HepG2 (cell line): ENCODE measurements around the gene SPATA25. TPM values are rescaled to one million over a fixed set of nuclear protein-coding genes. Genes with fewer than 3 reads are reported as not detected.

Experiments used
- ARID4A ChIP-seq: sonication (generic); formaldehyde crosslinking; IDR thresholded peaks from 2 replicates; pipeline ENCODE4 v1.5.0; 2020; ENCODE audit warnings: mild to moderate bottlenecking, missing genetic modification reagents, borderline replicate concordance
- CBX1 ChIP-seq: IDR thresholded peaks from one replicate; pipeline ENCODE4 v1.6.1; 2016; ENCODE audit warnings: antibody characterized with exemption, low read depth
- KLF11 ChIP-seq: IDR thresholded peaks from 2 replicates; pipeline ENCODE4 v1.6.1; 2016; ENCODE audit warnings: missing compliant biosample characterization
- NFYB ChIP-seq: sonication (generic); formaldehyde crosslinking; IDR thresholded peaks from 2 replicates; pipeline ENCODE4 v1.4.0; 2020; ENCODE audit warnings: missing genetic modification reagents
- PHF8 ChIP-seq: sonication (generic); formaldehyde crosslinking; IDR thresholded peaks from 2 replicates; pipeline ENCODE4 v1.5.0; 2020; ENCODE audit warnings: missing genetic modification reagents
- RARA ChIP-seq: IDR thresholded peaks from 2 replicates; pipeline ENCODE4 v1.6.1; 2016; ENCODE audit warnings: missing genetic modification reagents, missing compliant biosample characterization
- RBM39 ChIP-seq: fragments of 200-400 bp; formaldehyde crosslinking; IDR thresholded peaks from one replicate; pipeline ENCODE4 v1.6.1; 2018; ENCODE audit warnings: antibody characterized with exemption, mild to moderate bottlenecking, low read depth, low read length; ENCODE audit not compliant: poor library complexity, severe bottlenecking
- RXRA ChIP-seq: sonication (generic); formaldehyde crosslinking; IDR thresholded peaks from 2 replicates; pipeline ENCODE4 v1.5.1; 2020; ENCODE audit warnings: missing genetic modification reagents
- SMARCE1 ChIP-seq: fragments of 450-650 bp; IDR thresholded peaks from 2 replicates; pipeline ENCODE4 v1.6.1; 2017; ENCODE audit warnings: borderline replicate concordance
- U2AF1 ChIP-seq: fragments of 200-400 bp; formaldehyde crosslinking; optimal IDR thresholded peaks from 2 replicates; pipeline ENCODE3; 2017; ENCODE audit warnings: mild to moderate bottlenecking, low read depth, low read length
- ZBTB33 ChIP-seq: sonication (generic); formaldehyde crosslinking; IDR thresholded peaks from 2 replicates; pipeline ENCODE4 v1.4.0; 2020; ENCODE audit warnings: missing genetic modification reagents
- ZFAT ChIP-seq: sonication (generic); formaldehyde crosslinking; conservative IDR thresholded peaks from 2 replicates; pipeline ENCODE4 v1.8.1; 2023; ENCODE audit warnings: missing genetic modification reagents, inconsistent platforms
- ZFP36 ChIP-seq: fragments of 150-350 bp; IDR thresholded peaks from 2 replicates; pipeline ENCODE4 v1.6.1; 2018; ENCODE audit warnings: borderline replicate concordance, low read length, low read depth; ENCODE audit not compliant: partially characterized antibody
- ZFY ChIP-seq: sonication (generic); formaldehyde crosslinking; IDR thresholded peaks from 2 replicates; pipeline ENCODE4 v1.4.0; 2020; ENCODE audit warnings: missing genetic modification reagents
- ZMYM2 ChIP-seq: sonication (generic); formaldehyde crosslinking; IDR thresholded peaks from 2 replicates; pipeline ENCODE4 v1.8.0; 2022; ENCODE audit warnings: mild to moderate bottlenecking, missing genetic modification reagents
- ZNF160 ChIP-seq: sonication (generic); formaldehyde crosslinking; IDR thresholded peaks from 2 replicates; pipeline ENCODE4 v1.8.0; 2022; ENCODE audit warnings: mild to moderate bottlenecking, inconsistent platforms, missing genetic modification reagents
- ZNF18 ChIP-seq: sonication (generic); formaldehyde crosslinking; IDR thresholded peaks from 2 replicates; pipeline ENCODE4 v1.8.0; 2022; ENCODE audit warnings: mild to moderate bottlenecking, missing genetic modification reagents; ENCODE audit not compliant: insufficient replicate concordance
- ZNF180 ChIP-seq: sonication (generic); formaldehyde crosslinking; IDR thresholded peaks from 2 replicates; pipeline ENCODE4 v1.4.0; 2020; ENCODE audit warnings: low read depth, missing genetic modification reagents, borderline replicate concordance
- ZNF44 ChIP-seq: sonication (generic); formaldehyde crosslinking; IDR thresholded peaks from 2 replicates; pipeline ENCODE4 v1.5.1; 2020; ENCODE audit warnings: mild to moderate bottlenecking, missing genetic modification reagents
- ZNF598 ChIP-seq: sonication (generic); formaldehyde crosslinking; IDR thresholded peaks from 2 replicates; pipeline ENCODE4 v1.5.1; 2020; ENCODE audit warnings: mild to moderate bottlenecking, missing genetic modification reagents, borderline replicate concordance
- ZNF784 ChIP-seq: sonication (generic); formaldehyde crosslinking; IDR thresholded peaks from 2 replicates; pipeline ENCODE4 v1.5.1; 2020; ENCODE audit warnings: missing genetic modification reagents, mild to moderate bottlenecking, borderline replicate concordance
- ZSCAN29 ChIP-seq: sonication (generic); formaldehyde crosslinking; conservative IDR thresholded peaks from 2 replicates; pipeline ENCODE4 v1.4.0; 2020; ENCODE audit warnings: mild to moderate bottlenecking, missing genetic modification reagents
- polyA plus RNA-seq, 8 experiments: library from polyadenylated mRNA; depleted of rRNA in 3 of 8; stranded (reverse) in 7 of 8; unstranded in 1 of 8; fragments of >200 nt; fragmentation: Illumina TruSeq in 4 of 8; extraction: Trizol in 4 of 8; gene quantifications; 2 replicates each; pipeline versions ENCODE4 v1.2.1 to v1.2.3, GENCODE V29; 2011 to 2016; ENCODE audit warnings: low read depth in 4 of 8, missing spikeins in 1 of 8, mixed read lengths in 1 of 8; ENCODE audit not compliant: insufficient read depth in 1 of 8
- total RNA-seq, 5 experiments: library from RNA; depleted of rRNA; stranded (reverse); fragments of >200 nt; fragmentation: Illumina TruSeq; extraction: Trizol; gene quantifications; 2 replicates each; pipeline ENCODE4 v1.2.3, GENCODE V29; 2016; ENCODE audit warnings: low read depth in 1 of 5

SPATA25 gene
- total and polyA plus RNA-seq, 2 of the 13 experiments (the other 11 are each of a cell fraction or from before 2014, with no cell fraction given), result 4.8 to 7.6 TPM

- TF ChIP-seq ZNF160 (no peak), KLF11 (CRISPR knock-in tag) (no peak), ZNF18 (CRISPR knock-in tag) (no peak), NFYB (CRISPR knock-in tag) (no peak), PHF8 (CRISPR knock-in tag) (peak; percentile 55), CBX1 (peak; percentile 37), ZSCAN29 (CRISPR knock-in tag) (peak; percentile 71; the same call in 1 of the 2 replicates), ZFAT (CRISPR knock-in tag) (no peak), ZNF180 (no peak), RXRA (no peak), ZNF44 (CRISPR knock-in tag) (no peak), RBM39 (peak; percentile 62), ZMYM2 (CRISPR knock-in tag) (0 out of 2 replicates have a peak, but pooled peaks have one; percentile 18), ZFP36 (no peak), RARA (CRISPR knock-in tag) (no peak), ZNF784 (CRISPR knock-in tag) (no peak), ZFY (CRISPR knock-in tag) (peak; percentile 56), ZNF598 (CRISPR knock-in tag) (no peak), ARID4A (CRISPR knock-in tag) (peak; percentile 63), SMARCE1 (no peak), ZBTB33 (CRISPR knock-in tag) (peak; percentile 63), U2AF1 (no peak)
Measured at GRCh38 chr20:45911486-45912343, 24.3 kb upstream of the SPATA25 start, which contains the start of gene PLTP (continued).
